Uterus (tissue), 2 donors: ENCODE data around the gene GAA.

Source experiments
- CTCF ChIP-seq, 4 experiments: fragments of 200-600 bp in 2 of 4; fragments of 450-650 bp in 2 of 4; sonication (generic) in 2 of 4; IDR thresholded peaks; one replicate each; pipeline ENCODE4 v1.5.1; 2016 to 2019; ENCODE audit warnings: antibody characterized with exemption in 4 of 4, mild to moderate bottlenecking in 2 of 4, moderate library complexity in 1 of 4
- POLR2A ChIP-seq, 2 donors: fragments of 450-650 bp; IDR thresholded peaks; one replicate each; pipeline ENCODE4 v1.6.1; 2016; ENCODE audit warnings: antibody characterized with exemption in 2 of 2, mild to moderate bottlenecking in 1 of 2, moderate library complexity in 1 of 2

- TF ChIP-seq POLR2A (IDR thresholded peaks at IDR 0.05) (no peak), CTCF (IDR thresholded peaks at IDR 0.05) (no peak)
These were observed 57.5 kb downstream of the GAA start for GRCh38 chr17:80158846-80159245.
